IMR-90 (cell line): Measurements from ENCODE around the gene MARCO. TPM values are rescaled to one million over a fixed set of nuclear protein-coding genes. Genes with fewer than 3 reads are reported as not detected.

Experiments used
- ATAC-seq: fragments of 200-7000 bp; cut with Tn5 transposase; 2 replicates; pipeline ENCODE4 v1.9.1; 2020; ENCODE audit warnings: low read depth, mild to moderate bottlenecking, moderate library complexity
- BruUV-seq: library from RNA; stranded (reverse); fragments of 400-500 nt; replicated peaks from 2 replicates; lab custom pipeline; 2021; lab: Mats Ljungman, UMichigan
- CTCF ChIA-PET: fragments of 300-600 bp; formaldehyde crosslinking; extraction: SDS; loops from one replicate; lab custom pipeline; 2021; ENCODE audit warnings: antibody characterized with exemption; lab: Yijun Ruan, JAX
- POLR2A ChIA-PET: fragments of 300-600 bp; sonication (Branson Sonifier 250); formaldehyde crosslinking; loops from one replicate; lab custom pipeline; 2022; ENCODE audit warnings: antibody characterized with exemption; ENCODE audit not compliant: unreplicated experiment; lab: Charles Lee
- DNase-seq: peaks from one replicate; pipeline ENCODE4 v3.0.0; 2013
- H2AFZ ChIP-seq: replicated peaks from 2 replicates; pipeline ENCODE3; 2013; ENCODE audit warnings: low read length, mild to moderate bottlenecking; ENCODE audit not compliant: poor library complexity
- H2AK5ac ChIP-seq: 2 replicates; pipeline ENCODE4 v1.6.1; 2013; ENCODE audit warnings: low read depth, low read length, inconsistent platforms
- H2AK9ac ChIP-seq: replicated peaks from 2 replicates; pipeline ENCODE3; 2013; ENCODE audit warnings: mild to moderate bottlenecking, low read depth, low read length, moderate library complexity; ENCODE audit not compliant: poor library complexity
- H2BK120ac ChIP-seq: 2 replicates; pipeline ENCODE4 v1.6.1; 2013; ENCODE audit warnings: low read depth, low read length, inconsistent platforms
- H2BK15ac ChIP-seq: 3 replicates; pipeline ENCODE4 v1.6.1; 2013; ENCODE audit warnings: low read depth, low read length, inconsistent platforms
- H2BK20ac ChIP-seq: 2 replicates; pipeline ENCODE4 v1.6.1; 2013; ENCODE audit warnings: low read depth, mild to moderate bottlenecking, inconsistent platforms, low read length, moderate library complexity
- H2BK5ac ChIP-seq: 2 replicates; pipeline ENCODE4 v1.6.1; 2013; ENCODE audit warnings: mild to moderate bottlenecking, low read depth, low read length, inconsistent platforms; ENCODE audit not compliant: poor library complexity, severe bottlenecking
- H3K14ac ChIP-seq: replicated peaks from 2 replicates; pipeline ENCODE4 v1.6.1; 2013; ENCODE audit warnings: low read depth, low read length, inconsistent platforms
- H3K18ac ChIP-seq: 2 replicates; pipeline ENCODE4 v1.6.1; 2013; ENCODE audit warnings: low read depth, low read length, control low read depth
- H3K23ac ChIP-seq: 2 replicates; pipeline ENCODE4 v1.6.1; 2013; ENCODE audit warnings: low read depth, low read length, inconsistent platforms
- H3K27ac ChIP-seq: 2 replicates; pipeline ENCODE4 v1.5.1; 2013; ENCODE audit warnings: mild to moderate bottlenecking, control low read depth, low read length; ENCODE audit not compliant: insufficient read depth
- H3K27me3 ChIP-seq: 2 replicates; pipeline ENCODE4 v1.6.1; 2013; ENCODE audit warnings: low read length; ENCODE audit not compliant: control insufficient read depth, insufficient read depth
- H3K36me3 ChIP-seq: 2 replicates; pipeline ENCODE4 v1.6.1; 2013; ENCODE audit warnings: low read length, mixed read lengths; ENCODE audit not compliant: control insufficient read depth, insufficient read depth
- H3K4ac ChIP-seq: 2 replicates; pipeline ENCODE4 v1.6.1; 2013; ENCODE audit warnings: low read depth, low read length, inconsistent platforms
- H3K4me1 ChIP-seq: 2 replicates; pipeline ENCODE4 v1.6.1; 2013; ENCODE audit warnings: low read length, mixed read lengths; ENCODE audit not compliant: control insufficient read depth, insufficient read depth
- H3K4me2 ChIP-seq: 2 replicates; pipeline ENCODE4 v1.6.1; 2013; ENCODE audit warnings: low read depth, mild to moderate bottlenecking, control low read depth, low read length, moderate library complexity
- H3K4me3 ChIP-seq: 2 replicates; pipeline ENCODE4 v1.5.1; 2013; ENCODE audit warnings: low read depth, mild to moderate bottlenecking, control low read depth, low read length, moderate library complexity; ENCODE audit not compliant: insufficient read depth
- H3K56ac ChIP-seq: 2 replicates; pipeline ENCODE4 v1.6.1; 2013; ENCODE audit warnings: low read length, inconsistent platforms; ENCODE audit not compliant: insufficient read depth; ENCODE audit errors: extremely low read depth
- H3K79me1 ChIP-seq, 2 experiments: 2 replicates each; pipeline ENCODE4 v1.6.1; 2013; ENCODE audit warnings: low read length in 2 of 2, inconsistent platforms in 1 of 2, low read depth in 1 of 2
- H3K9ac ChIP-seq: 2 replicates; pipeline ENCODE4 v1.6.1; 2013; ENCODE audit warnings: low read depth, low read length, control low read depth
- H3K9me1 ChIP-seq: 2 replicates; pipeline ENCODE4 v1.6.1; 2013; ENCODE audit warnings: low read length, inconsistent platforms; ENCODE audit not compliant: insufficient read depth
- H3K9me3 ChIP-seq: 2 replicates; pipeline ENCODE4 v1.6.1; 2013; ENCODE audit warnings: low read length; ENCODE audit not compliant: control insufficient read depth, insufficient read depth
- H4K20me1 ChIP-seq: 2 replicates; pipeline ENCODE4 v1.6.1; 2013; ENCODE audit warnings: low read length, inconsistent platforms; ENCODE audit not compliant: insufficient read depth
- H4K5ac ChIP-seq: 2 replicates; pipeline ENCODE4 v1.6.1; 2013; ENCODE audit warnings: mild to moderate bottlenecking, low read depth, low read length, control low read depth
- H4K8ac ChIP-seq, 2 experiments: 2 replicates each; pipeline ENCODE4 v1.6.1; 2013; ENCODE audit warnings: low read depth in 2 of 2, low read length in 2 of 2, control low read depth in 1 of 2, inconsistent platforms in 1 of 2
- H4K91ac ChIP-seq: 2 replicates; pipeline ENCODE4 v1.6.1; 2013; ENCODE audit warnings: low read depth, low read length, inconsistent platforms; ENCODE audit not compliant: insufficient read depth
- CHD1 ChIP-seq: IDR thresholded peaks from 2 replicates; pipeline ENCODE4 v1.6.1; 2012; ENCODE audit warnings: low read depth, low read length, improper control_type of control experiment
- ELK1 ChIP-seq: fragments of 150-350 bp; IDR thresholded peaks from 2 replicates; pipeline ENCODE4 v1.6.1; 2016; ENCODE audit warnings: low read depth, mild to moderate bottlenecking, low read length, moderate library complexity, borderline replicate concordance
- MAFK ChIP-seq: IDR thresholded peaks from 2 replicates; pipeline ENCODE4 v1.6.1; 2012; ENCODE audit warnings: low read depth, low read length, improper control_type of control experiment
- MAZ ChIP-seq: IDR thresholded peaks from 2 replicates; pipeline ENCODE4 v1.6.1; 2012; ENCODE audit warnings: low read depth, mild to moderate bottlenecking, low read length, improper control_type of control experiment, moderate library complexity, borderline replicate concordance
- MXI1 ChIP-seq: IDR thresholded peaks from 2 replicates; pipeline ENCODE4 v1.6.1; 2012; ENCODE audit warnings: low read depth, mild to moderate bottlenecking, low read length, moderate library complexity, borderline replicate concordance
- POLR2A ChIP-seq: IDR thresholded peaks from 2 replicates; pipeline ENCODE4 v1.6.1; 2012; ENCODE audit warnings: mild to moderate bottlenecking, low read depth, low read length
- SMC3 ChIP-seq: fragments of 150-350 bp; IDR thresholded peaks from 2 replicates; pipeline ENCODE4 v1.6.1; 2016; ENCODE audit warnings: low read depth, mild to moderate bottlenecking, antibody characterized with exemption, low read length, moderate library complexity
- USF2 ChIP-seq: fragments of 150-350 bp; IDR thresholded peaks from 2 replicates; pipeline ENCODE4 v1.6.1; 2017; ENCODE audit warnings: mild to moderate bottlenecking, antibody characterized with exemption, low read length, low read depth
- WGBS, 2 experiments: methylation state at CpG; one replicate each; pipeline versions ENCODE4 v1.1.5 to v1.1.7; 2013; ENCODE audit warnings: missing lambda C conversion rate in 2 of 2; ENCODE audit not compliant: insufficient read length in 1 of 2; ENCODE audit errors: extremely low coverage in 2 of 2; 5-methylcytosine and 5-hydroxymethylcytosine counted together
- dilution Hi-C: fragments of 300-500 bp; cut with HindIII; formaldehyde crosslinking; loops from one replicate; pipeline ENCODE4 v1.14.3; 2018; ENCODE audit warnings: low sequenced_read_pairs; ENCODE audit not compliant: unreplicated experiment
- in situ Hi-C: fragments of 300-500 bp; cut with MboI; formaldehyde crosslinking; loops from 3 replicates; pipeline ENCODE4 v1.14.3; 2019; ENCODE audit warnings: low sequenced_read_pairs, inconsistent platforms, mixed read lengths
- intact Hi-C: fragments of 100-400 bp; cut with micrococcal nuclease; formaldehyde crosslinking; loops from 2 replicates; pipeline ENCODE4 v1.10.0; 2022
- polyA plus RNA-seq, 3 experiments: library from polyadenylated mRNA; depleted of rRNA; stranded (reverse); fragments of >200 nt; gene quantifications; 2 replicates each; pipeline ENCODE4 v1.2.3, GENCODE V29; 2012; ENCODE audit warnings: low replicate concordance in 1 of 3
- total RNA-seq: library from RNA; depleted of rRNA; stranded (reverse); fragments of >200 nt; gene quantifications from 2 replicates; pipeline ENCODE4 v1.2.3, GENCODE V29; 2012

The MARCO gene
- total and polyA plus RNA-seq, 2 of the 4 experiments (the other 2 are of a cell fraction): not detected

GRCh38 chr2:118986738-118987137 lies 44.7 kb downstream of the MARCO start:
- Histone ChIP-seq H2BK20ac (no peak overlapping the region), H3K4me2 (no peak overlapping the region), H3K4me1 (no peaks in the 10 kb centered on the region), H3K27me3 (no peaks in the 10 kb centered on the region; the same call in 1 of the 2 replicates), H2BK15ac (no peak overlapping the region), H3K36me3 (no peaks in the 10 kb centered on the region), H3K4me3 (no peak overlapping the region), H3K18ac (no peak overlapping the region), H2AK5ac (no peak overlapping the region), H3K56ac (no peak overlapping the region), H3K14ac (no peak overlapping the region), H2BK120ac (no peak overlapping the region), H3K9ac (no peak overlapping the region), H2AFZ (no peak overlapping the region), H3K23ac (no peak overlapping the region), H3K9me1 (no peaks in the 10 kb centered on the region), H3K9me3 (no peaks in the 10 kb centered on the region), H4K91ac (no peak overlapping the region), H3K4ac (no peak overlapping the region), H2AK9ac (no peak overlapping the region), H4K5ac (no peak overlapping the region), H4K8ac (no peak overlapping the region), H3K79me1 (no peaks in the 10 kb centered on the region), H3K27ac (no peak overlapping the region), H4K20me1 (no peaks in the 10 kb centered on the region), H2BK5ac (no peak overlapping the region)
- DNase-seq (no peak), ATAC-seq (no peak)
- no TSS peak for BruUV-seq
- intact Hi-C loops: no loop called here
- ChIA-PET POLR2A (no interaction called here), CTCF (no interaction called here)
- WGBS, 2 experiments: no CpG with 5 or more reads among the region's 2 CpGs
- TF ChIP-seq USF2: no peak
- TF ChIP-seq POLR2A: no peak
- TF ChIP-seq ELK1: no peak
- TF ChIP-seq CHD1: no peak
- TF ChIP-seq MXI1: no peak
- no peak for TF ChIP-seq SMC3
- TF ChIP-seq MAZ: no peak
- TF ChIP-seq MAFK: no peak
- in situ Hi-C loops: no loop called here
- dilution Hi-C loops: no loop called here
